ENCODE data around the gene ELAVL1.

DNA sequence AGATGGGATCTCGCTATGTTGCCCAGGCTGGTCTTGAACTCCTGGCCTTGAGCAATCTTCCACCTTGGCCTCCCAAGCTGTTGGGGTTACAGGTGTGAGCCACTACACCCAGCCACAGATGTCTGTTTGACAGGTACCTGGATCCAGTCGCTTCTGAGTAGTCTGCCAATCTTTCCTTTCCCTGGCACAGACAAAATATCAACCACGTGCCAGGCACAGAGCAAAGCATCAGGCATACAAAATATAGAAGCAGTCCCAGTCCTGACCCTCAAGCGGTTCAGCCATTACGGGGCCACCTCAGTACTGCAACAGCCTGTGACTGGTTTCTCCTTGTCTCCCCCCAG lies 3.8 kb downstream of the ELAVL1 start:
- TF ChIP-seq TAF1 (IDR thresholded peaks at IDR 0.05; ENCODE audit: borderline replicate concordance, low read depth, low read length): no peak
- TF ChIP-seq POLR2A (IDR thresholded peaks at IDR 0.05; ENCODE audit: low read depth, low read length): no peak
- no peak for TF ChIP-seq POLR2AphosphoS5 (IDR thresholded peaks at IDR 0.05; ENCODE audit: low read depth, low read length)

All from GM12892 (cell line).